AML-193 (cell line): ENCODE measurements around the gene NSMCE4A.
"Not testable (repeated sequence)": the region's sequence is repeated elsewhere in the genome, so short reads cannot be mapped to it uniquely, and the experiment has no call there.

ENCODE experiments used
- DNase-seq, 2 experiments: peaks; one replicate each; lab custom pipeline; 2025; lab: John Stamatoyannopoulos, UW

The NSMCE4A gene

GRCh38 chr10:121935702-121936101, 39.3 kb downstream of the NSMCE4A start:
- peak; percentile 47 to 58 for DNase-seq

DNA sequence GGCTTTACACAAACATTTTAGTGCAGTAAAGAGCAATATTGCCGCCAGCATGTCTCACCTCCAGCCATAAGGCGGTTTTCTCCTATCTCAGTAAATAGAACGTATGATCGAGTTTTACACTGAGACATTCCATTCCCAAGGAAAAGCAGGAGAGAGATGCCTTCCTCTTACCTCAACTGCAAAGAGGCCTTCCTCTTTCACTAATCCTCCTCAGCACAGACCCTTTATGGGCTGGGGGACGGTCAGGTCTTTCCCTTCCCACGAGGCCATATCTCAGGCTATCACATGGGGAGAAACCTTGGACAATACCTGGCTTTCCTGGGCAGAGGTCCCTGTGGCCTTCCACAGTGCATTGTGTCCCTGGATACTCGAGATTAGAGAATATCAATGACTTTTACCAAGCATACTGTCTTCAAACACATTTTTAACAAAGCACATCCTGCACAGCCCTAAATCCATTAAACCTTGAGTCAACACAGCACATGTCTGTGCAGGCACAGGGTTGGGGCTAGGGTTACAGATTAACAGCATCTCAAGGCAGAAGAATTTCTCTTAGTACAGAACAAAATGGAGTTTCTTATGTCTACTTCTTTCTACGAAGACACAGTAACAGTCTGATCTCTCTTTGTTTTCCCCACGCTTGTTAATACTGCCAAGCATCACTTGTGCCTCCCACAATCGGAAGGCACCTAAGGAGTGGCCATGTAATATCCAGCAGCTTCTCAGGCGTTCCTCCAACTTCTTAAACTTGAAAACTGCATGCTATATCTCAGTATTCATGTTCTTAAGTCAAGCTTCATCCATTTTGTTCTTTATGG, 44.5 kb downstream of the NSMCE4A start:
- not testable (repeated sequence) for DNase-seq

DNA sequence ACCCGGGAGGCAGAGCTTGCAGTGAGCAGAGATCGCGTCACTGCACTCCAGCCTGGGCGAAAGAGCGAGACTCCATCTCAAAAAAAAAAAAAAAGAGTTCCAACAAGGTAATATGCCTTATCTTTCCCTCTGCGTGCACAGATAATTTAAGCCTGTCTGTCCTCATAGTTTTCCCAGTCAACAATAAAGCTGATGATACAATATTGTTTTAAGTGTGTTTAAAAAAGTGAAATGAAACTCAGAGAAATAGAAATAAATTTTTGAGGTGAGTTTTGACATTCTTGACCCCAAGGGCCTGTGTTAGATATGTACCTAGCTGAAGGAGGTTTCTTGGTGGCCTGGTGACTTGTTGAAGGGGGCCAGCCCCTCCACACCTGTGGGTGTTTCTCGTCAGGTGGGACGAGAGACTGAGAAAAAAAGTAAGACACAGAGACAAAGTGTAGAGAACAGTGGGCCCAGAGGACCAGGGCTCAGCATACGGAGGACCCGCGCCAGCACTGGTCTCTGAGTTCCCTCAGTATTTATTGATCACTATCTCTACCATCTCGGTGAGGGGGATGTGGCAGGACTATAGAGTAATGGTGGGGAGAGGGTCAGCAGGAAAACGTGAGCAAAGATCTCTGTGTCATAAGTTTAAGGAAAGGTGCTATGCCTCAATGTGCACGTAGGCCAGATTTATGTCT, 45.3 kb downstream of the NSMCE4A start:
- DNase-seq, result not testable (repeated sequence)

DNA sequence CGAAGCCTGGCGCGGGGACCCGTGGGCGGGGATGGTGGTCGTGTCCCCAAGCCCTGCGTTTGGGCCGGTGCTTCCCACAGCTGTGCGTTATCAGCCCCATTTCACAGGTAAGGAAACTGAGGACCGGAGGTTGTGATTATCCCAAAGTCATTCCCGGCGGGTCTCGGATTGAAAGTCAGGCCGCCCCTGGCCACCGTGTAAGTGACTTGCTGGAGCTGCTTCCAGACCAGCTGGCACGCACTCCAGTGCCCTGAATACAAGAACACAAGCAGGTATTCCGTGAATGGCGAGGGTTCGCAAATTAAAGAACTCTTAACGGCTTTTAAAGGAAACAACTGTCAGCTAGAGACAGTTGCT, 46.5 kb downstream of the NSMCE4A start:
- peak in 1 of 2 experiments; percentile 17 for DNase-seq

GRCh38 chr10:121927841-121928527, 47.0 kb downstream of the NSMCE4A start, which contains the start of gene ATE1:
ATE1 (minus strand) TSS chr10:121928031; CDS start chr10:121927949, 82 bp downstream.
- peak; percentile 80 to 81 for DNase-seq

DNA sequence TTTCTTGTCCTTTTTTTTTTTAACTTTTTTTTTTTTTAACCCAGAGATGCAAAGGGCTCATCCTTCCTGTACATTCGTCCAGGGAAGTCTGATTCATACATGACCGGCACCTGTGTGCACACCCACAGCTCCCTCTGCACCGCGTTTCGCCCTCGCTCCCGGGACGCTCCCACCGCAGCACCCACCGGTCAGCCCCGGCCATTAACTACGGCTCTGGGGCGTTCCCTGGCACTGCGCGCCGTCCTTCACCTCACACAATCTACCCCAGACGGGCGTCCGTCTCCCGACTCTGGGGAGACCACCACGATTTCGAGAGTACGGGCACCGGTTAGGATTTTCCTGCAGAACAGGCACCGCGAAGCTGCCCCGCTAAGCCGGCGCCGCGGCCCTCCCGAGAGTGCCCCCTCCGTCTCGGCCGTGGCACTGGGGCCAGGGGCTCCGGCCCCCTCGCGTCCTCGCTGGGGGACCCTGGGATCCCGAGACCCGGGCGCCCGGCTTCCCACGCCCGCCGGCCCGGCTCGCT, 47.6 kb downstream of the NSMCE4A start:
- DNase-seq, result peak in 1 of 2 experiments; percentile 24

DNA sequence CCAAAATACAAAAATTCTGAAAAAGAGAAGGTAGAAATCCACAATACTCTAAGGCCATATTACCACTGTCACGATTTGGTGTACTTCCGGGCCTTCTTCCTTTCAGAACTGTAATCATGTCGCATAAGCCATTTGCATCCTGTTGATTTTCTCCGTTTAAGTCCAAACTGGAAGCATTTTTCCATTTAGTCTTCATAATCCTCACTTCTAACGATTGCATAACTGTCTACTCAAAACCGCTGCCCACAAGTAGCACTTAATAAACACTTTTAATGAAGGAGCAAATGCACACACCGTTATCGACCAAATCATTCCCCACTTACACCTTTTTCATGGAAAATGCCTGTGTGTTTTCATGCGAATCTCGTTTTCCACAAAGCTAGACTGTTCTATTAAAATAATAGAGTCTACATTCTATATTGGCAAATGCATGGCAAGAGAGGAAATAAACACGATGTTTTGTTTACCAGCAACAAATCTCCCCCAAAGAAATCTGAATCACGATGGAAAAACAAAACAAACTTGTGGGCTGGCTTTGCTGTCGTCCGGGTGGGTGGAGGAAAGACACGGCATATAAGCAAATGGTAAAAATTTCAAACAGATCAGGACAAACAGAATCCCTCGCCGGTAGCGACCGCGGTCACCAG, 48.2 kb downstream of the NSMCE4A start:
- DNase-seq, result peak; percentile 4 to 47

DNA sequence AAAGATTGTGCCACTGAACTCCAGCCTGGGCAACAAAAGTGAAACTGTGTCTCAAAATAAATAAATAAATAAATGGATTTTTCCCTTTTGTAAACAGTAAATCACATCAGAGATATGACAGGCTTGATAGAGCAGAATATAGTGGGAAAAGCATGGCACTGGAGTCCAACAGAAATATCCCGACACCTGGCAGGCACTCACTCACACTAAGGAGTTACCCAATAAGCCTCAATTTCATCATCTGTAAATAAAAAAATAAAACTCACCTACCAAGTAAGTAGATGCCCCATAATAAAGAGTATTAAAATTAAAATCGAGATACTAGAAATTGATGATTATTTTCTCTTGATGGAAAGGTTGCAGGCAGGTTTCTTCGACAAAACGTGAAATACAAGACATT, 48.9 kb downstream of the NSMCE4A start:
- no peak for DNase-seq

DNA sequence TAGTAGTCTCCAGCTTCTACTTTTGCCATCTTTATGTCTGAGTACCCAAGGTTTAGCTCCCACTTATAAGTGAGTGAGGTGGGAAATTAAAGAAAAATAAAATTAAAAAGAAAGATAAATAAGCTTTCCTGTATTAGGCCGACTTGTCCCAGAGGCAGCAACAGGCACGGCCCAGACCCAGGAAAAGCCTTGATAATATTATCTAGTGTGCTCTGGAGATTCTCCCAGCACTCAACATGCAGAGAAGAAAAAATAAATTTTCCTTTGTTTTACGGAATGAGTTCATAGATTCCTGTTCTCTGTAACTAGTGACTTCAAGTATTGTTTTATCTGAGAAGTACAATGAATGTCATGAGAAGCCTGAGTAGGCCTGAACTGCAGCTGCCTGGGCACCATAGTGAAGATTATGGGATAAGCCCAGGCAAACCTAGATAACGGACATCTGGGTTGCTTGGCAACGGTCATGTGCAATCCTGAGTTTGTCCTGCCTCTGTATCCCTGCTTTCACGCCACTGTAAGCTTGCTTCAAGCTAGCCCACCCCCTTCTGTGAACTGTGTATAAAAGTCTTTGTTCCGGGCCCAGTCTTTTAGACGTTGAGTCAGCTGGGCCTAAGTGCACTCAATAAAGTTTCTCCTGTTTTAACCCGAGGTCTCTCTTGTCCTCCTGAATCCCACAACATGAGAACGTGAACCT, 53.6 kb downstream of the NSMCE4A start:
- DNase-seq, result no peak

- DNase-seq, result no peak
Observed at GRCh38 chr10:121919666-121920065, 55.4 kb downstream of the NSMCE4A start.

- not testable (repeated sequence) for DNase-seq
Observed at GRCh38 chr10:121918800-121919199, 56.2 kb downstream of the NSMCE4A start.

GRCh38 chr10:121914661-121915060, 60.4 kb downstream of the NSMCE4A start:
- DNase-seq, result no peak

- DNase-seq, result no peak
Observed at GRCh38 chr10:121911421-121911697, 63.7 kb downstream of the NSMCE4A start.

GRCh38 chr10:121910673-121911420, 64.2 kb downstream of the NSMCE4A start:
- no peak for DNase-seq
